HG02588 (cell line): ENCODE data around the gene TMEM86B.
"Not testable (repeated sequence)": the region's sequence is repeated elsewhere in the genome, so short reads cannot be mapped to it uniquely, and the experiment has no call there.

Experiments
- ATAC-seq: cut with Tn5 transposase; IDR thresholded peaks from one replicate; pipeline ENCODE4 v1.9.1; 2021; ENCODE audit warnings: mild to moderate bottlenecking, moderate library complexity; ENCODE audit not compliant: unreplicated experiment

TMEM86B gene

GRCh38 chr19:55224038-55224665 is 4.4 kb downstream of the TMEM86B start:
- no peak for ATAC-seq

GRCh38 chr19:55223291-55224037 is 5.1 kb downstream of the TMEM86B start:
- no peak for ATAC-seq

GRCh38 chr19:55220525-55220924 is 8.0 kb downstream of the TMEM86B start:
- no peak for ATAC-seq

GRCh38 chr19:55216461-55217198 is 11.9 kb downstream of the TMEM86B start:
- no peak for ATAC-seq

- ATAC-seq, result no peak
Observed at GRCh38 chr19:55213547-55213946, 15.0 kb downstream of the TMEM86B start.

- ATAC-seq, result no peak
Observed at GRCh38 chr19:55212447-55212846, 16.1 kb downstream of the TMEM86B start.

GRCh38 chr19:55209693-55210472 is 18.7 kb downstream of the TMEM86B start:
- ATAC-seq, result no peak

GRCh38 chr19:55208880-55209692 is 19.5 kb downstream of the TMEM86B start, which contains the start of gene PTPRH:
Gene PTPRH, minus strand, starts transcription at chr19:55209501. Its CDS starts 68 bp downstream, at chr19:55209433.
- no peak for ATAC-seq

GRCh38 chr19:55206664-55207500 is 21.7 kb downstream of the TMEM86B start:
- ATAC-seq, result no peak

- not testable (repeated sequence) for ATAC-seq
Observed at GRCh38 chr19:55202199-55202598, 26.4 kb downstream of the TMEM86B start.

- ATAC-seq, result no peak
Observed at GRCh38 chr19:55199620-55200204, 28.9 kb downstream of the TMEM86B start.

- no peak for ATAC-seq
Observed at GRCh38 chr19:55198651-55199050, 29.9 kb downstream of the TMEM86B start.

GRCh38 chr19:55197528-55197927 is 31.0 kb downstream of the TMEM86B start:
- ATAC-seq, result no peak

- no peak for ATAC-seq
Observed at GRCh38 chr19:55196803-55197202, 31.8 kb downstream of the TMEM86B start.

GRCh38 chr19:55193481-55193880 is 35.1 kb downstream of the TMEM86B start:
- no peak for ATAC-seq

GRCh38 chr19:55189403-55189835 is 39.1 kb downstream of the TMEM86B start:
- no peak for ATAC-seq

GRCh38 chr19:55188625-55189024 is 39.9 kb downstream of the TMEM86B start:
- no peak for ATAC-seq

- ATAC-seq, result no peak
Observed at GRCh38 chr19:55186080-55186479, 42.5 kb downstream of the TMEM86B start.

GRCh38 chr19:55181740-55182139 is 46.8 kb downstream of the TMEM86B start:
- no peak for ATAC-seq
